Germinal center (tissue), 1 donor: ENCODE results near the gene ZNF771.
"Not testable (repeated sequence)": the region's sequence is repeated elsewhere in the genome, so short reads cannot be mapped to it uniquely, and the experiment has no call there.

Source experiments
- DNase-seq: peaks from one replicate; pipeline ENCODE4 v3.0.0; 2012; ENCODE audit warnings: mixed read lengths, low spot score

ZNF771 gene

DNA sequence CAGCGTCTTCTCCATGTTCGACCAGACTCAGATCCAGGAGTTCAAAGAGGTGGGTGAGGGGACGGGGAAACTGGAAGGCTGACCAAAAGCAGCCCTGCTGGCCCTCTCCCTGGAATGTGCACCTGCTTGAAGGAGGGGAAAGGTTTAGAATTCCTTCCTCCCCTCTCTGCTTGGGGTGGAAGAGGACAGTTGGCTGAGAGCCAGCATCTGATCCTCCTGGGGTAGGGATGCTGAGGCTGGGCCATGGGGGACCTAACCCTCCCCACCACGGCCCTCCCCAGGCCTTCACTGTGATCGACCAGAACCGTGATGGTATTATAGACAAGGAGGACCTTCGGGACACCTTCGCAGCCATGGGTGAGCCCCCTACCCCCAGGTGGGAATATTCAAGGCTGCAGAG is 31.5 kb upstream of the ZNF771 start:
- DNase-seq: no peak

DNA sequence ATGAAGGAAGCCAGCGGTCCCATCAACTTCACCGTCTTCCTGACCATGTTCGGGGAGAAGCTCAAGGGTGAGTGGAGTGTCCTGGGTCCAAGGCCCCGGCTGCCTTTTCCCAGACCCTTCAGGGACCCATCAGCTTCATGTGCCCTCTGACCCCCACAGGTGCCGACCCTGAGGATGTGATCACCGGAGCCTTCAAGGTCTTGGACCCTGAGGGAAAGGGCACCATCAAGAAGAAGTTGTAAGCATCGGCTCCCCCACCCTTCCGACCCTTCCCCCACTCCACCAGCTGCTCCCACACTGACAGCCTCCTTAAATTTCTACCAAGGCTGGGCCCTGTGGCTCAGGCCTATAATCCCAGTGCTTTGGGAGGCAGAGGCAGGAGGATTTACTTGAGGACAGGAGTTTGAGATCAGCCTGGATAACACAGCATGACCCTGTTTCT is 30.9 kb upstream of the ZNF771 start:
- no peak for DNase-seq

DNA sequence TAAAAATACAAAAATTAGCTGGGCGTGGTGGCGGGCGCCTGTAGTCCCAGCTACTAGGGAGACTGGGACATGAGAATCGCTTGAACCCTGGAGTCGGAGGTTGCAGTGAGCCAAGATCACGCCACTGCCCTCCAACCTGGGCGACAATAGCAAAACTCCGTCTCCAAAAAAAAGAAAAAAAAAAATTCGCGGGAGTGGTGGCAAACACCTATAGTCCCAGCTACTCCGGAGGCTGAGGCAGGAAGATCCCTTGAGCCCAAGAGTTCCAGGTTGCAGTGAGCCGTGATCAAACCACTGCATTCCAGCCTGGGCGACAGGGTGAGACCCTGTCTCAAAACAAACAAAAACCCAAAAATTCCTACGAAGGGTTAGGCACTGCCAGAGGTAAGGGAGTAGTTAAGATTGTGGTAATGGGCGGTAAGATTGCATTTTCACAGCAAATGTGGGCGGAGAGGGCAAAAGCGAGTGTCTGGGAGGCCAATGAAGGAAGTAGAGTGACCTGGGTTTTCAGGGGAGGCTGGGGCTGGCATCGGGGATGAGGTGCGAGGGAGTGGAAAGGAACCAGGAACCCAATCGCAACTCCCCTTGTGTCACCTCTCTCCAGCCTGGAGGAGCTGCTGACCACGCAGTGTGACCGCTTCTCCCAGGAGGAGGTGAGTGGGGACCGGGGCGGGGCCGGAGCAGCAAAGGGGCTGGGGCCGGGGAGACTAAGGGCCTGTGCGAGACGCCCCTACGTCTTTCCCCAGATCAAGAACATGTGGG is 30.2 kb upstream of the ZNF771 start:
- no peak for DNase-seq

DNA sequence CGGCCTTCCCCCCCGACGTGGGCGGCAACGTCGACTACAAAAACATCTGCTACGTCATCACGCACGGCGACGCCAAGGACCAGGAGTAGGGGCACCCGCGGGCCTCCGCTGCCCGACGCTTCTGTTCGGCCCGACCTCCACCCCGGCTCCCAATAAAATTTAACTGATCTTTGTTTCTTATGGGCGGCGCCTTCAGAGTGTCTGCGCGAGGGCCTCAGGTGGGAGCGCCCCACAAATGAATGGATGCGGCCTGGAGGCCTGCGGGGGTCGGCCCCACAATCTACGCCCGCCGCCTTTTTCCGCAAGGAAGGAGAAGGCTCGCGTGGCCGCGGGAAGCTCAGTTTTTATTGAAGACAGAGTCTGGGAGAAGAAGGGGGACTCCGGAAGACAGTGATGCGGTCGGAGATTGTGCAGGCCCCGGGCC is 29.6 kb upstream of the ZNF771 start:
- peak; percentile 78 for DNase-seq

DNA sequence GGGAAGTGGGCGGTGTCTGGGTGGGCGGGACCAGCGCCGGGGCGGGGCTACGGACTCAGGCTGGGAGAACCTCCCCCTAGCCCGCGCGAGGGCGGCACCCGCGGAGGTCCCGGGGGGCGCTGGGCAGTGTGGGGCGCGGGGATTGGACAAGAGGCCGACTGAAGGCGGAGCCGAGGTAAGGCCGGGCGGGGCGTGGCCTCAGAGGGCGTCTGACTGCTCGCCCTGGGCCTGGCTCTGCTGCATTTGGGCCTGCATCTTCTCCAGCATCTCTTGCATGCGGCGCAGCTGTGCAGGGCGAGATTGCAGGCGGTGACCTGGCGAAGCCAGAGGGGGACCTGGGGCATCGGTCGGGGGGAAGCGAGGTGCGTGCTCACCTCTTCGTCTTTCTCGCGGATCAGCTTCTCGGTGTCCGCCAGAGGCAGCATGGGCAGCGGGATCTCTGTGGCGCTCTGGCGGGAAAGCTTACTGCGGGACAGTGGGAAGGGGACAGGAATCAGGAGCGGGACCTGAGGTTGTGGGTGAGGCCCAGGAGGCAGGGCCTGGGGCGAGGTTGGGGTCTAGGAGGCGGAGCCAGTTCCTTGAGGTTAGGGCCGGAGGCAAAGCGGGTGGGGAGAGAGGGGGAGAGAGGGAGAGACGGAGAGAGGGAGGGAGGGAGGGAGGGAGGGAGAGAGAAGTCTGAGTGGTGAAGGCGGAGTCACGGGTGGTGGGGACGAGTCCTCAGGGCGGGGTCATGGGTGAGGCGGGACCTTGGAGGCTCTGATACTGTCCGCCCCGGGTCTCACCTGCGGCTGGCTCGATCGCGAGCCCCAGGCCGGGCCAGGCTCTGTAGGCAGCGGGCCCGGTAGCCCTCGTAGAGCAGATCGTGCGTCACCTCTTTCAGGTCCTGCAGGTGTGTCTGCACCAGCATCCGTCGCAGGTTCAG is 28.9 kb upstream of the ZNF771 start:
- peak; percentile 99 for DNase-seq

DNA sequence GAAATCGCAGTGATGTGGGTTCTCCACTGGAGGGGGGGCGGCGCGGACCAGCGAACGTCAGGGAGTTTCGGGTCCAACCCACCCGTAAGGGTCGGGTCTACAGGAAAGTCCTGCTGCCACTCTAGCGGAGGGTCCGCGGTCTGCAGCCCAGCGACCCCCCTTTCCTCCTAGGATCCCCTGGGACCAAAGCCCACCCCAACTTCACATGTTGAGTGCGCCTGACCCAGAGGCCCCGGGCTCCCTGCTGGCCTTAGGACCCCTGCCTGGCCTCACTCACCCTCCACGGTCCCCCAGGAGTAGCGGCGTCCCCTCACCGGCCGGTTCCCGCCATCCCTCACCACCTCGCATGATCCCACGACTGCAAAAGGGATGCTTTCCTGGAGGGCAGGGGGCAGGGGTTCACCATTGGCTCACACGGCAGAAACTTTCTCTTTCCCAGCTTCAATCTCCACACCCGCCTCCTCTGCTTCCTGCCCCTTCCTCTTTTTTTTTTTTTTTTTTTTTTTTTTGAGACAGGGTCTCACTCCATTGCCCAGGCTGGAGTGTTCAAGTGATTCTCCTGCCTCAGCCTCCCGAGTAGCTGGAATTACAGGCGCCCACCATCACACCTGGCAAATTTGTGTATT is 28.1 kb upstream of the ZNF771 start:
- no peak for DNase-seq

DNA sequence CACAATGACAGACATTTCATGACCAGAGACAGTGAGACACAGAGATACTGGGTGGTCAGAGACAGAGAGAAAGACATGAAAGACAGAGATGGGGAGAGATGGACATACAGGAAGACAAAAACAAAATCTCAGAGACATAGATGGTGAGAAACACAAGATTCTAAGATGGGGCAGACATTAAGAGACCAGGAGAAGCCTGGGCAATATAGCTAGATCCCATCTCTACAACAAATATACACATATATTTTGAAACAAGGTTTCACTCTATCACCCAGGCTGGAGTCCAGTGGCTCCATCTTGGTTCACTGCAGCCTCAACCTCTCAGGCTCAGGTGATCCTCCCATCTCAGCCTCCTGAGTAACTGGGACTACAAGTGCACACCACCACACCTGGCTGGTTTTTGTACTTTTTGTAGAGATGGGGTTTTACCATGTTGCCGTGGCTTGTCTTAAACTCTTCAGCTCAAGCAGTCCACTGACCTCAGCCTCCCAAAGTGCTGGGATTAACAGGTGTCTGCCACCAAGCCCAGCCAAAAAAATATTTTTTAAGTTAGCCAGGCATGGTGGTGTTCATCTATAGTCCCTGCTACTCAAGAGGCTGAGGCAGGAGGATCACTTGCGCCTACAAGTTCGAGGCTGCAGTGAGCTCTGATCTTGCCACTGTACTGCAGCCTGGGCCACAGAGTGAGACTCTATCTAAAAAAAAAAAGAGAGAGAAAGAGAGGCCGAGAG is 27.2 kb upstream of the ZNF771 start:
- DNase-seq: no peak

DNA sequence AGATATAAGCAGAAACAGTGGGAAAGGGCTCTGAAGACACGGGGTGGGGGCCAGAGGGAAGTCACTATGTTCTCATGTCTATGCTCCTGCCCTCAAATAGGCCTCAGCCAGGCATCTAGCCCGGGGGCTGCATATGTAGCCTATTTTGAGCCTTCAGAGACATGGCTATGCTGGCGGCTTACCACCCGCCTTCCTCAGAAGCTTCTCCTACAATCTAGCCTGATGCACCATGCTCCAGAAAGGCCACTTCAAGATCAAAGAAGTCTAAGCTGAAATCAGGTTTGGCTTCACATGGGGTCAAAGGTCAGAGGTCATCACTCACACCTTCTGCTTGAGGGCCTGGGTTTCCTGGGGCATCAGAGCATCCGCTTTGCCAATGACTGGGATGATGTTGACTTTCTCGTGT is 26.6 kb upstream of the ZNF771 start:
- DNase-seq: no peak

DNA sequence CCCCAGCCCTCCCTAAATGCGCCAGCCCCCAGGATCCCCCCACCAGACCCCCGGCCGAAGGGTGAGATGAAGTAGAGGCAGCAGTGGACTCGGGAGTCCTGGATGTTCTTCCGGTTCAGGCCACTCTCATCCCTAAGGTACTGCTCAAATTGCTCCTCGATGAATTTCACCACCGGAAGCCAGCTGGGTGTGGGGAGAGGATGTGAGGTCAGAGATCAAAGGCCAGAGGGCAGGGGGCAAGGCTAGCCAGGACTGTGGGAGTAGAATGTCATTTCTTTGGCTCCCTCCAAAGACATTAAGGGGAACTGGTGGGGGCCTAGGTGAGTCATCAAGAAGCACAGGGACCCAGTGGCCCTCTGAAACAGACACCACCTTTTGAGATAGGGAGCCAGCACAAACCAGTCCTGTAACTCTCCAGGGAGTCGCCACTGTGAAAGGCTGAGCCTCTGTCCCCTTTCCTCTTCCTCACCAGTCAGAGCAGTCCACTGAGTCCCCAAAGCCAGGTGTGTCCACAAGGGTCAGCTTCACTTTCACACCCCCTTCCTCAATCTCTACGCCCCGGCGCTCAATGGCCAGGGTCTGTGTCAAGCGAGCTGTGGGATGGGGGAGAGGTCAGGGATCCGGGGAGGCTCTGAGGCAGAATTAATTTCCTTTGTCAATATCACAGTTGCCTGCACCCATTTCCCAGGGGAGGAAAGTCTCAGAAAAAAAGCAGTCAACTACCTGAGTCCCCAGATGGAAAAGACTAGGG is 25.9 kb upstream of the ZNF771 start:
- no peak for DNase-seq

DNA sequence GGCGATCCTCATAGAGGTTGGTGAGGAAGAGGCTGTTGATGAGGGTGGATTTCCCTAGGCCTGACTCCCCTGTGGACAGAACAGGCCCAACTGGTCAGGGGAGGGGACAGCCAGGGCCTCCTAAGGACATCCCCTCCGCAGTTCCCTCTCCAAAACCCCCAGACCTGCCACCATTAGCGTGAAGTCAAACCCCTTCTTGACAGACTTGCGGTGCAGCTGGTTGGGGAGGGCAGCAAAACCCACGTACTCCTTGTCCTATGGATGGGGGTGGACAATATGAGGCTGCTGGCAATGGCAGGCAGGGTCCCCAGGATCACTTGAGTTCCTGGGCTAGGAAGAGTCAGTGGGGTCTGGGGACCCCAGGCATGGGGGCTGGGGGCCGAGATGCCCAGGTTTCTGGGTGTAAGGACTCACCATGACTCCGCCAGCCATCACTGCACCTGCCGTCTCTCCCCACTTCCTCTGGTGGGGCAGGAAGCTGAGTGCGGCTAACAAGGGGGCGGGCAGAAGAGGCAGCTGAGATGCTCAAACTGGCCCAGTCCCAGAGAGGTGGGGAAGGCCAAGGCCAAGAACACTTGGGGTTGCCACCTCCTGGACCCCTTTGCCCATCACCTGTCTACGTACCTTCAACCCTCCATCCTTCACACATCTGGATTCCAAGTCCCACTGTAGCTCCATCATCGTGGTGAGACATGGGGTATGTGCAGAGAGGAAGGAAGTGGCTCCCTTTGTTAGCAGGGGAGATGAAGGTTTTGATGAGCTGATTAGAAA is 25.1 kb upstream of the ZNF771 start, which contains the start of gene SEPTIN1:
SEPTIN1 (minus strand) TSS at position 451 of the 771 bp plus-strand sequence; CDS start at position 432, 19 bp downstream.
- DNase-seq: peak; percentile 59

DNA sequence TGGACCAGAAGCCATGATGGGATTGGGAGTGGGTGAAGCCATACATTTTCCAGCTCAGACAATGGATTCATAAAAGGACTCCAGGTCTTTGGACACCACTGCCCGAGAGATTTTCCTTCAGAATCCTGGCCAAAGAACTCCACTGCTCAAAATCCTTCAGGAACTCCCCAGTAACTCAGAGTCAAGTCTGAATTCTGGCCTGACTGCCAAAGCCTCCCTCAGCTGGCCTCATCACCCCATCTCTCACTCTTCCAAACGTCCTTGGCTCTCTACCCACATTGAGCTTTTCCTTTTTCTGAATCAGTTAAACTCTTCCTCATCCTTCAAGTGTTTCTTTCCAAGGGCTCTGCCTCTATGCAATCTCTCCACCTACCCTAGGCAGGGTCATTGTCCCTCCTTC is 23.9 kb upstream of the ZNF771 start:
- no peak for DNase-seq

DNA sequence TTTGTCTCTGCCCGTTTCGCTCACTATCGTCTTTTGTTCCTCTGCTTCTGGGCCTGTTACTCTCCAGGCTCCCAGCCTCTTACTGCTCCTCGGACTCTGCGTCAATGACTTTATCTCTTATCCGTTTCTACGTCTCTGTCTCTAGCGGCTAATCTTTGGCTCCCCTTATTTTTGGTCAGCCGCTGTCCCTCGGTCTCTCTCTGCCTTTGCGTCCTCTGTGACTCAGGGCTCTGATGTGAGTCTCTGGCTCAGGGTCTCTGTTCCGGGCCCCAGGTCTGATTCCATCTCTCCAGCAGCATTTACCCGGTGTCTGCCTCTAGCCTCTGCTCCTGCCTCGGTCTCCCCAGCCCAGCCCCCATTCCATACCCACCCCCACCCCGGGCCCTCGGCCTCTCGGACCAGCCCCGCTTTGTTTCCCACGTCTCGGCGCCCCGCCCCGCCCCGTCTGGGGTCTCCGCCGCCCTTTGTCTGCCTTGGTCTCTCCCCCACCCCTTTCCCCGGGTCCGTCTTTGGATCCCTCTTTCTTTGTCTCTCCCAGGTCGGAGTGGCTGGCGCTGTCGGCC is 12.7 kb upstream of the ZNF771 start:
- no peak for DNase-seq

DNA sequence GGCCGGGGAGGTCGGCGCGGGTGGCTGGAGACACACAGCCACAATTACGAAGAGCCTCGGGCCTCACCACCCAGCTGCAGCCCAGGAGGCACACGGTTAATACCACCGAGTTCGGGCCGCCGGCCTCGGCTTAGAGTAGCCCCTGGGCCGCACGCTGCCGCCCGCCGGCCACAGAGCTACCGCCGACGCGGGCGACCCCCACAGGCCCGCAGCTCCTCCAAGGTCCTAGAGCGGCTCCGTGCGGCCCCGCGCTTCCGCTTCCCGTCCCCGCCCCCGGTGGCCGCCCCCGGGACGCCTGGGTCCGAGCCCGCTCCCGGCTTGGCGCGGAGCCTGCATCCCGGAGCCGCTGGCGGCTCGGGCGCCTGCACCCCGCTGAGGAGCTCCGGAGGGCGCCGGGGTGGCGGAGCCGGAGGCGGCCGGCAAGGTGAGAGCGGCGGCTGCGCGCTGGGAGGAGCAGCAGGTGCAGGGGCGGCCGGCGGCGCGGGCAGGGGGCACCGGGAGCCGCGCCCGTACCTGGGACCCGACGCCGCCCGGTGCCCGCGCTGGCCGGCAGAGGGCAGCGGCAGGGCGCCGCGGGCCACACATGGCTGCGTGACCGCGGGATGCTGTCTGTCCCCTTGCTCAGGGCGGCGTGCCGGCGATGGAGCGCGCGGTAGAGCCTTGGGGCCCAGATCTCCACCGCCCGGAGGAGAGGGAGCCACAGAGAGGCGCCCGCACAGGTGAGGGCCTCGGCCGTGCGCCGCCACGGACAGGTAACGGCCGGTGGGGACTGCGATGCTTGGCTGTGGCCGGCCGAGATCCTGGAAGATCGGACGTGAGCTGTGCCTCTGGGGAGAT is 12.0 kb upstream of the ZNF771 start, which contains the start of gene ZNF48:
ZNF48 (plus strand) TSS at position 266 of the 837 bp plus-strand sequence; CDS start at position 641, 375 bp downstream.
- peak; percentile 74 for DNase-seq

DNA sequence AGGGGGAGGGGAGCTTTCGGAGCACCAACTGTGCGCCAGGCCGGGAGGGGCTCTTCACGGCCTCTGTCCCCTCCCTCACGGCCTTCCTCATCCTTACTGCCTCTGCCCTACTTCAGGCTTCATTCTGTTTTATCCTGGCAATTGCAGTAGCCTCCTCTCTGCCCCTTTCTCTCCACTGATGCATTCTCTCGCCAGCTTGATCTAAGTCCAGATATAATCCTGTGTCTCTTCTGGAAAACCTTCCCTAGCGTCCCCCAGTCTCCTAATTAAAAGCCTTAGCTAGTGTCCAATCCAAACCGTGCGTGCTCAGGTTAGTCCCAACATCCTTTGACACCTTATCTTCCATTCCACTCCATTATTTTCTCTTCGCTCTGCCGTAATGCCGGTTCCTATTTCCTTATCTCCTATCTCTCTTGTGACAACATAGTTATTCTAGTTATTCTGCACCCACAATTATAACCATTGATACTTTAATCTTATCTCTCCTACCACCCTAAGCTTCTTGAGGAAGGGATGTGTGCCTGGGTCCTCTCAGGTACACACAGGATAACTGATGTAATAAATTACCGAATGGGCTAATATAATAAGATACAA is 11.3 kb upstream of the ZNF771 start:
- no peak for DNase-seq

DNA sequence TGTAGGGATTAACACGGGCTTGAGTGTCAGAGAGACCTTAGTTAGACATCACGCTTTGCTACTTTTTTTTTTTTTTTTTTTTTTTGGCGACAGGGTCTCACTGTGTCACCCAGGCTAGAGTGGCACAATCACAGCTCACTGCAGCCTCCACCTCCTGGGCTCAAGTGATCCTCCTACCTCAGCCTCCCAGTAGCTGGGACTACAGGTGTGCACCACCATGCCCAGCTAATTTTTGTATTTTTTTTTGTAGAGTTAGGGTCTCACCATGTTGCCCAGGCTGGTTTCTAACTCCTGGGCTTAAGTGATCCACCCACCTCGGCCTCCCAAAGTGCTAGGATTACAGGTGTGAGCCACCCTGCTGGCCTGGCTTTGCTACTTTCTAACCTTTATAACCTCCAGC is 10.8 kb upstream of the ZNF771 start:
- DNase-seq: not testable (repeated sequence)

DNA sequence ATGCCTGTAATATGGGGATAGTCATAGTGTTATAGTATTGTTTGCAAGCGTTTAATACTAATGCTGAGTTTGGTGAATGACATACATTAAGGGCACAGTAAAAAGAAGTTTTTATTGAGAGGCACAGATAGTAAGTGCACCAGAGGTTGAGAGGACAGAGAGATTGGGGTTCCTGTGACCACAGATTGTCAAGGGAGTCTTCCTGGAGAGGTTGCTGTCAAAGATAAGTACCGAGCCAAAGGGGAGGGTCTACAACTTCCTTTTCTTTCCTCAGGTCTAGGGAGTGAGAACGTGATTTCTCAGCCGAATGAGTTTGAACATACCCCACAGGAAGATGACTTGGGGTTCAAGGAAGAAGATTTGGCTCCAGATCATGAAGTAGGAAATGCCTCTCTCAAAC is 10.3 kb upstream of the ZNF771 start:
- DNase-seq: no peak

DNA sequence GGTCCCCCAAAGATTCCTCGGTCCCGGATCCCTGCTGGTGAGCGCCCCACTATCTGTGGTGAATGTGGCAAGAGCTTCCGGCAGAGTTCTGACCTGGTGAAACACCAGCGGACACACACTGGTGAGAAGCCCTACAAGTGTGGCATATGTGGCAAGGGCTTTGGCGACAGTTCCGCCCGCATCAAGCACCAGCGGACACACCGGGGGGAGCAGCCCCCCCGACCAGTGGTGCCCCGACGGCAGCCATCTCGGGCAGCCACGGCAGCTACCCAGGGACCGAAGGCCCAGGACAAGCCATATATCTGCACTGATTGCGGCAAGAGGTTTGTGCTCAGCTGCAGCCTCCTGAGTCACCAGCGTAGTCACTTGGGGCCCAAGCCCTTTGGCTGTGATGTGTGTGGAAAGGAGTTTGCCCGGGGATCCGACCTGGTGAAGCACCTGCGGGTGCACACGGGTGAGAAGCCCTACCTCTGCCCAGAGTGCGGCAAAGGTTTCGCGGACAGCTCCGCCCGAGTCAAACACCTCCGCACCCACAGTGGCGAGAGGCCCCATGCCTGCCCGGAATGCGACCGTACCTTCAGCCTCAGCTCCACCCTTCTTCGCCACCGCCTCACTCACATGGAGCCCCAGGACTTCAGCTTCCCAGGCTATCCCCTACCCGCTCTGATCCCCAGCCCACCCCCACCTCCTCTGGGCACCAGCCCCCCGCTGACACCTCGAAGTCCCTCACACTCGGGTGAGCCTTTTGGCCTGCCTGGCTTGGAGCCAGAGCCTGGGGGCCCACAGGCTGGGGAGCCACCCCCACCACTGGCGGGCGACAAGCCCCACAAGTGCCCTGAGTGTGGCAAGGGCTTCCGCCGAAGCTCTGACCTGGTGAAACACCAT is 9.4 kb upstream of the ZNF771 start:
- no peak for DNase-seq
